GM12892 (cell line): Measurements from ENCODE around the gene NEK6.

Experiments
- POLR2A ChIP-seq: IDR thresholded peaks from 2 replicates; pipeline ENCODE4 v1.6.1; 2011; ENCODE audit warnings: low read depth, low read length, control low read depth
- POLR2AphosphoS5 ChIP-seq: IDR thresholded peaks from 2 replicates; pipeline ENCODE4 v1.6.1; 2011; ENCODE audit warnings: low read depth, low read length, control low read depth
- TAF1 ChIP-seq: IDR thresholded peaks from 2 replicates; pipeline ENCODE4 v1.6.1; 2011; ENCODE audit warnings: low read depth, mild to moderate bottlenecking, control low read depth, low read length, borderline replicate concordance

GRCh38 chr9:124335320-124335707 lies 77.6 kb downstream of the NEK6 start:
- no peak for TF ChIP-seq TAF1
- TF ChIP-seq POLR2AphosphoS5, result no peak
- TF ChIP-seq POLR2A, result no peak
